Lower leg skin (tissue), 3 donors: ENCODE results near the gene TNNI3K.

Experiments used
- POLR2A ChIP-seq, 2 donors: fragments of 450-650 bp; IDR thresholded peaks; one replicate each; pipeline ENCODE4 v1.6.1; 2016 to 2017; ENCODE audit warnings: antibody characterized with exemption in 2 of 2, mild to moderate bottlenecking in 1 of 2, moderate library complexity in 1 of 2
- TF ChIP-seq, protein P1 (sequence below), 3 donors: fragments of 450-650 bp; IDR thresholded peaks; one replicate each; pipeline ENCODE4 v1.5.1; 2016; ENCODE audit warnings: antibody characterized with exemption in 3 of 3, mild to moderate bottlenecking in 3 of 3, moderate library complexity in 2 of 3

DNA sequence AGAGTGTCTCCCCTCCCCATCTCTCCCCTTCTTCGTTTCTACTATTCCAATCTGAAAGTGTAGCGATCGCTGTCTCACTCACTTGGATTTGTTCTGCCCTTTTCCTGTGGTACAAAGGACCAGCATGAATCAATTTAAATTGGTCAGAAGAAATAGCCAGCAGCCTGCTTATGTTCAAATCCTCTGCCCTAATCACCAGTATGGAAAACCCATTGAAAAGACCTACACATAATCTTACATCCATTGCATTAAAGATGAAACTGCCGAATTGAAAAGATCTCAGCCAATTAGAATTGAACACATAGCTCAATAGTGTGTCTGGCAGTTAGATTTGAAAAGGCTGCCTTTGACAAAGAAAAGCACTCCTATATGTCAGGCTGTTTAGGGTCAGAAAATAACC, 122.6 kb downstream of the TNNI3K start:
- TF ChIP-seq, protein P1, sequence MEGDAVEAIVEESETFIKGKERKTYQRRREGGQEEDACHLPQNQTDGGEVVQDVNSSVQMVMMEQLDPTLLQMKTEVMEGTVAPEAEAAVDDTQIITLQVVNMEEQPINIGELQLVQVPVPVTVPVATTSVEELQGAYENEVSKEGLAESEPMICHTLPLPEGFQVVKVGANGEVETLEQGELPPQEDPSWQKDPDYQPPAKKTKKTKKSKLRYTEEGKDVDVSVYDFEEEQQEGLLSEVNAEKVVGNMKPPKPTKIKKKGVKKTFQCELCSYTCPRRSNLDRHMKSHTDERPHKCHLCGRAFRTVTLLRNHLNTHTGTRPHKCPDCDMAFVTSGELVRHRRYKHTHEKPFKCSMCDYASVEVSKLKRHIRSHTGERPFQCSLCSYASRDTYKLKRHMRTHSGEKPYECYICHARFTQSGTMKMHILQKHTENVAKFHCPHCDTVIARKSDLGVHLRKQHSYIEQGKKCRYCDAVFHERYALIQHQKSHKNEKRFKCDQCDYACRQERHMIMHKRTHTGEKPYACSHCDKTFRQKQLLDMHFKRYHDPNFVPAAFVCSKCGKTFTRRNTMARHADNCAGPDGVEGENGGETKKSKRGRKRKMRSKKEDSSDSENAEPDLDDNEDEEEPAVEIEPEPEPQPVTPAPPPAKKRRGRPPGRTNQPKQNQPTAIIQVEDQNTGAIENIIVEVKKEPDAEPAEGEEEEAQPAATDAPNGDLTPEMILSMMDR (IDR thresholded peaks at IDR 0.05) = no peak
- no peak for TF ChIP-seq POLR2A (IDR thresholded peaks at IDR 0.05)
